ENCODE measurements around the gene KRTAP22-2.

The KRTAP22-2 gene

DNA sequence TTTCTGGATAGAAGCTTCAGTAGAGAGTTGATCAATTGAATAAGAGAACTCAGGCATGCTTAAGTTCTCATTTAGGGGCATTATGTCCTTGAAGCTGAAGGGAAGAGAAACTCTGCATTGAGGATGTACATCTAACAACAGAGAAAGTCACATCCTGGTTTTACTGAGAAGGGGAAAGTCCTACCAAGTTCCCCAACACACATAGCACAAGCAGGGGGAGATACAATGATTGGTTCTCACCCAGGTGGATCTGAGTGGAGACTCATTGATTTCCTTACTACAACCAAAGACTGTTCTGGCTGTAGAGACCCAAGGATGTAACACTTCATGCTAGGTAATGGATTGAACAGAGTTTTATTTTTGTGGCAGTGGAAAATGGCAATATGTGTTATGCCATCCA, 25.0 kb upstream of the KRTAP22-2 start:
- H3K4me3 ChIP-seq (ENCODE audit: low read depth, low read length) = no peak overlapping the region
- no peaks in the 10 kb centered on the region for H3K36me3 ChIP-seq (ENCODE audit: control insufficient read depth in 2 of 2, insufficient read depth in 1 of 2, low read length in 2 of 2)
- ChIA-PET POLR2A (no interaction called here), CTCF (interaction anchor here (0.5 kb wide), 1 partner anchor 11 kb away, joined by 4 read pairs; no protein-coding TSS in a partner anchor)
- no peaks in the 10 kb centered on the region for H3K9me3 ChIP-seq (ENCODE audit: control insufficient read depth, insufficient read depth, low read depth, low read length)
- no peak overlapping the region for H3K27ac ChIP-seq (ENCODE audit: extremely low read depth, low read depth, low read length)
- no peaks in the 10 kb centered on the region for H3K4me1 ChIP-seq (ENCODE audit: control insufficient read depth, insufficient read depth, low read length)
- TF ChIP-seq ZFP3 (tag by site-specific recombination; IDR thresholded peaks at IDR 0.05; ENCODE audit: low read depth) (no peak), ZSCAN23 (tag by site-specific recombination; IDR thresholded peaks at IDR 0.05) (no peak), ZNF335 (tag by site-specific recombination; conservative IDR thresholded peaks at IDR 0.05) (no peak), ZNF248 (tag by site-specific recombination; IDR thresholded peaks at IDR 0.05) (no peak), ZNF121 (tag by site-specific recombination; IDR thresholded peaks at IDR 0.05) (no peak), HOXC10 (CRISPR knock-in tag; IDR thresholded peaks at IDR 0.05) (no peak), ZNF561 (tag by site-specific recombination; IDR thresholded peaks at IDR 0.05; ENCODE audit: borderline replicate concordance) (no peak), GLI4 (tag by site-specific recombination; IDR thresholded peaks at IDR 0.05) (no peak), KLF10 (tag by site-specific recombination; IDR thresholded peaks at IDR 0.05) (no peak), EGR2 (tag by site-specific recombination; IDR thresholded peaks at IDR 0.05; ENCODE audit: low read depth) (no peak), ZNF473 (tag by site-specific recombination; IDR thresholded peaks at IDR 0.05) (no peak), ZNF549 (tag by site-specific recombination; IDR thresholded peaks at IDR 0.05) (no peak), ZBTB17 (tag by site-specific recombination; IDR thresholded peaks at IDR 0.05) (no peak), ZNF792 (tag by site-specific recombination; IDR thresholded peaks at IDR 0.05) (no peak), ZNF660 (tag by site-specific recombination; IDR thresholded peaks at IDR 0.05) (no peak), ZFP41 (tag by site-specific recombination; IDR thresholded peaks at IDR 0.05; ENCODE audit: borderline replicate concordance) (no peak)
- TF ChIP-seq, protein P1, sequence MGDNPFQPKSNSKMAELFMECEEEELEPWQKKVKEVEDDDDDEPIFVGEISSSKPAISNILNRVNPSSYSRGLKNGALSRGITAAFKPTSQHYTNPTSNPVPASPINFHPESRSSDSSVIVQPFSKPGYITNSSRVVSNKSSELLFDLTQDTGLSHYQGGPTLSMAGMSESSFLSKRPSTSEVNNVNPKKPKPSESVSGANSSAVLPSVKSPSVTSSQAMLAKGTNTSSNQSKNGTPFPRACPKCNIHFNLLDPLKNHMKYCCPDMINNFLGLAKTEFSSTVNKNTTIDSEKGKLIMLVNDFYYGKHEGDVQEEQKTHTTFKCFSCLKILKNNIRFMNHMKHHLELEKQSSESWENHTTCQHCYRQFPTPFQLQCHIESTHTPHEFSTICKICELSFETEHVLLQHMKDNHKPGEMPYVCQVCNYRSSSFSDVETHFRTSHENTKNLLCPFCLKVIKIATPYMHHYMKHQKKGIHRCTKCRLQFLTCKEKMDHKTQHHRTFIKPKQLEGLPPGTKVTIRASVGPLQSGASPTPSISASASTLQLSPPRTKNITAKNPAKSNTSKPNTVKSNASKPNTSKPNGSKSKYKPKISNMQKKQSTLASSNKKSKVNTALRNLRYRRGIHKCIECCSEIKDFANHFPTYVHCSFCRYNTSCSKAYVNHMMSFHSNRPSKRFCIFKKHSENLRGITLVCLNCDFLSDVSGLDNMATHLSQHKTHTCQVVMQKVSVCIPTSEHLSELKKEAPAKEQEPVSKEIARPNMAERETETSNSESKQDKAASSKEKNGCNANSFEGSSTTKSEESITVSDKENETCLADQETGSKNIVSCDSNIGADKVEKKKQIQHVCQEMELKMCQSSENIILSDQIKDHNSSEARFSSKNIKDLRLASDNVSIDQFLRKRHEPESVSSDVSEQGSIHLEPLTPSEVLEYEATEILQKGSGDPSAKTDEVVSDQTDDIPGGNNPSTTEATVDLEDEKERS (tag by site-specific recombination; IDR thresholded peaks at IDR 0.05) = no peak
- TF ChIP-seq, protein P2, sequence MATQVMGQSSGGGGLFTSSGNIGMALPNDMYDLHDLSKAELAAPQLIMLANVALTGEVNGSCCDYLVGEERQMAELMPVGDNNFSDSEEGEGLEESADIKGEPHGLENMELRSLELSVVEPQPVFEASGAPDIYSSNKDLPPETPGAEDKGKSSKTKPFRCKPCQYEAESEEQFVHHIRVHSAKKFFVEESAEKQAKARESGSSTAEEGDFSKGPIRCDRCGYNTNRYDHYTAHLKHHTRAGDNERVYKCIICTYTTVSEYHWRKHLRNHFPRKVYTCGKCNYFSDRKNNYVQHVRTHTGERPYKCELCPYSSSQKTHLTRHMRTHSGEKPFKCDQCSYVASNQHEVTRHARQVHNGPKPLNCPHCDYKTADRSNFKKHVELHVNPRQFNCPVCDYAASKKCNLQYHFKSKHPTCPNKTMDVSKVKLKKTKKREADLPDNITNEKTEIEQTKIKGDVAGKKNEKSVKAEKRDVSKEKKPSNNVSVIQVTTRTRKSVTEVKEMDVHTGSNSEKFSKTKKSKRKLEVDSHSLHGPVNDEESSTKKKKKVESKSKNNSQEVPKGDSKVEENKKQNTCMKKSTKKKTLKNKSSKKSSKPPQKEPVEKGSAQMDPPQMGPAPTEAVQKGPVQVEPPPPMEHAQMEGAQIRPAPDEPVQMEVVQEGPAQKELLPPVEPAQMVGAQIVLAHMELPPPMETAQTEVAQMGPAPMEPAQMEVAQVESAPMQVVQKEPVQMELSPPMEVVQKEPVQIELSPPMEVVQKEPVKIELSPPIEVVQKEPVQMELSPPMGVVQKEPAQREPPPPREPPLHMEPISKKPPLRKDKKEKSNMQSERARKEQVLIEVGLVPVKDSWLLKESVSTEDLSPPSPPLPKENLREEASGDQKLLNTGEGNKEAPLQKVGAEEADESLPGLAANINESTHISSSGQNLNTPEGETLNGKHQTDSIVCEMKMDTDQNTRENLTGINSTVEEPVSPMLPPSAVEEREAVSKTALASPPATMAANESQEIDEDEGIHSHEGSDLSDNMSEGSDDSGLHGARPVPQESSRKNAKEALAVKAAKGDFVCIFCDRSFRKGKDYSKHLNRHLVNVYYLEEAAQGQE (tag by site-specific recombination; IDR thresholded peaks at IDR 0.05) = no peak

DNA sequence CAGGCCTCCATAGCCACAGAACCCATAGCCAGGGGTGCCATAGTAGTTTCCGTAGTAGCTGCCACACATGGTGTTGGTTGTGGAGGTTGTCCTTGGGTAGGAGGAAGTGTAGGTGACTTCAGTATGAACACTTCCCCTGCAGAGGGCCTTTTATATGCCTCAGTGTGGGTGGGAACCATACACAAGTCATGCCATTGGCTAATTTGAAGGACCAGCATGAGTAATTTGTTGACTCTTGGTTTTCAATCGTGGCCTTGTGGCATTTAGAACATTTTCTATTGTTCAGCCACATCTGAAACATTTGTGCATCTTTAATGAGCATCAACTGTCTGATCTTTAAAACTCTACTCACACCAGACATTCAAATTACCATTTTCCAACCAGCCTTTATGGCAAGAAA, 23.6 kb upstream of the KRTAP22-2 start, which contains the start of gene KRTAP6-1:
KRTAP6-1 (minus strand) TSS at position 95 of the 400 bp plus-strand sequence; CDS start at position 69, 26 bp downstream.
- no peak within 1 kb of the TSS for H3K4me3 ChIP-seq (ENCODE audit: low read depth, low read length)
- H3K27ac ChIP-seq (ENCODE audit: extremely low read depth, low read depth, low read length) = no peak within 1 kb of the TSS
- ChIA-PET CTCF (interaction anchor here (0.7 kb wide), 1 partner anchor 193 kb away, joined by 3 read pairs; no protein-coding TSS in a partner anchor), POLR2A (no interaction called here)
- no peaks in the 10 kb centered on the region for H3K36me3 ChIP-seq (ENCODE audit: control insufficient read depth in 2 of 2, insufficient read depth in 1 of 2, low read length in 2 of 2)
- H3K4me1 ChIP-seq (ENCODE audit: control insufficient read depth, insufficient read depth, low read length) = no peaks in the 10 kb centered on the region
- no peaks in the 10 kb centered on the region for H3K9me3 ChIP-seq (ENCODE audit: control insufficient read depth, insufficient read depth, low read depth, low read length)
- no peak for TF ChIP-seq ZBTB48 (tag by site-specific recombination; IDR thresholded peaks at IDR 0.05)
- no peak for TF ChIP-seq ZBTB20 (tag by site-specific recombination; IDR thresholded peaks at IDR 0.05)
- no peak for TF ChIP-seq ZNF600 (tag by site-specific recombination; IDR thresholded peaks at IDR 0.05)
- TF ChIP-seq HOXA7 (CRISPR knock-in tag; IDR thresholded peaks at IDR 0.05; ENCODE audit: borderline replicate concordance) = no peak
- no peak for TF ChIP-seq ZNF266 (tag by site-specific recombination; IDR thresholded peaks at IDR 0.05; ENCODE audit: low read depth)
- no peak for TF ChIP-seq ZSCAN16 (tag by site-specific recombination; IDR thresholded peaks at IDR 0.05)
- no peak for TF ChIP-seq ZBTB17 (tag by site-specific recombination; IDR thresholded peaks at IDR 0.05)
- TF ChIP-seq ZSCAN23 (tag by site-specific recombination; IDR thresholded peaks at IDR 0.05) = no peak
- no peak for TF ChIP-seq ZNF621 (tag by site-specific recombination; IDR thresholded peaks at IDR 0.05)
- TF ChIP-seq MYNN (tag by site-specific recombination; IDR thresholded peaks at IDR 0.05; ENCODE audit: borderline replicate concordance) = no peak
- TF ChIP-seq ZNF664 (tag by site-specific recombination; IDR thresholded peaks at IDR 0.05) = no peak
- TF ChIP-seq ZNF776 (tag by site-specific recombination; IDR thresholded peaks at IDR 0.05; ENCODE audit: borderline replicate concordance) = no peak

Measured in HEK293 (cell line).